HUES64 (cell line): ENCODE results near the gene KCNQ1.

Source experiments
- H3K27ac ChIP-seq: 2 replicates; pipeline ENCODE4 v1.7.0; 2013; ENCODE audit warnings: low read depth, low read length, inconsistent platforms
- H3K27me3 ChIP-seq: 2 replicates; pipeline ENCODE4 v1.6.1; 2013; ENCODE audit warnings: mild to moderate bottlenecking, low read length; ENCODE audit not compliant: insufficient read depth
- H3K36me3 ChIP-seq: 2 replicates; pipeline ENCODE4 v1.6.1; 2013; ENCODE audit warnings: mild to moderate bottlenecking, low read length; ENCODE audit not compliant: insufficient read depth
- H3K4me1 ChIP-seq: 2 replicates; pipeline ENCODE4 v1.6.1; 2013; ENCODE audit warnings: mild to moderate bottlenecking, low read length, moderate library complexity; ENCODE audit not compliant: insufficient read depth
- H3K4me3 ChIP-seq: 2 replicates; pipeline ENCODE4 v1.5.1; 2013; ENCODE audit warnings: mild to moderate bottlenecking, low read length, moderate library complexity
- H3K9ac ChIP-seq: 2 replicates; pipeline ENCODE4 v1.6.1; 2013; ENCODE audit warnings: mild to moderate bottlenecking, low read depth, low read length
- H3K9me3 ChIP-seq: 2 replicates; pipeline ENCODE4 v1.6.1; 2013; ENCODE audit warnings: low read depth, low read length; ENCODE audit not compliant: insufficient read depth
- WGBS: fragments of 150-250, 120-280 bp; methylation state at CpG from one replicate; pipeline ENCODE4 v1.1.7; 2013; ENCODE audit warnings: missing lambda C conversion rate; 5-methylcytosine and 5-hydroxymethylcytosine counted together

KCNQ1 gene

DNA sequence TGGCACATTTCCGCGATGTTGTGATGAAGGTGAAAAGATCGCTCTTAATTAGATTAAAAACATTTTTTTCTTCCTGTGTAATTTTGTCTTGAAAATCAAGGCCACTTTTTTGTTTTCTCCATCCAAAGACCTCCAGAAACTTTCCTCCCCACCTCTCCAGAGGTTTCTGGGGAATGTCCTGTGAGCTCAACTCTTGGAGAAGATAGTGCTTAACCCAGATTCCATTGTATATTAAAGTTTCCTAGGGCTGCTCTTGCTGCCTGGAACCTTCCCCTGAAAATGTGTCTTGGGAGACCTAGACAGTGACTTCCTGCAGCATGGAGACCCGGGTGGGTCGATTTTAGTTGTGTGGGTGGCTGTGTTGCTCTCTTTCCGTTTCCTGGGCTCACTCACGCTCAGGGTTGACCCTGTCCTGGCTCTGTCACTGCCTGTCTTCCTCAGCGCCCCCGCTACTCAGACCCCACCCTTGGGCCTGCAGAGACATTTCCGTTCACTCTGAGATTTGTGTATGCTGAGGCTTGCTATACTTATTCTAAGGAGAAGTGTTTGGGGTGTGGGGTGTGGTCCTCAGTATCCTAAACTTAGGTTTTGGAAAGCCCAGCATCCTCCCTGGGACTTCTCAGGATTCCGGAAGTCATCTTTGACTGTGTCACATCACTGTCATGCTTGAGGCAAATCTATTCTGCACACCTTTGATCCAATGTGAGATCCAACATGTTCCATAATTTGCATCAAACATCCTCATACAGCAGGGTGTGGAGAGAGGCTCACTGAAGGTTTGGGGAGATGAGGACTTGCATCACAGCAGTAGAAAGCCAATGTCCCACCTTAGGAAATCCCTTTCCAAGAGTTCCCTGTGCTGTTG lies 207.8 kb downstream of the KCNQ1 start:
- no peak overlapping the region for H3K27ac ChIP-seq
- no peaks in the 10 kb centered on the region for H3K36me3 ChIP-seq
- 0 out of 2 replicates have a peak, but pooled peaks cover 6% of the 10 kb centered on the region for H3K27me3 ChIP-seq
- H3K4me3 ChIP-seq = no peak overlapping the region
- 94% methylated on average over 8 of the region's 11 CpGs for WGBS
- peaks cover 89% of the 10 kb centered on the region for H3K9me3 ChIP-seq
- H3K9ac ChIP-seq = no peak overlapping the region
- H3K4me1 ChIP-seq = no peaks in the 10 kb centered on the region

DNA sequence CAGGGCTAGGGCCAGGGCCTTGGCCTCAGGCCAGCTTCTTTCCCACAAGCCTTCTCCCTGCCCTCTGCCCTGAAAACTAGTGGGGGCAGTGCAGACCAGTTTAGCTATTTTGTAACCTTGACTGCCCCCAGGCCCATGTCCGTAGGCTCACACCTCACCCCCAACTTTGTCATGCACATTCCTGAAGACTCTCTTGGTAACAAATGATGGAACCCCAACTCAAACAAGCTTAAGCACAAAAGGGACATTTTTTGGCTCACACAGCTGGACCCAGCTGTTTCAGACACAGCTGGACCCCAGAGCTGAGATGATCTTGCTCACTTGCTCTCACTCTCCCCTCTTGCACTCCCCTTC lies 208.4 kb downstream of the KCNQ1 start:
- H3K36me3 ChIP-seq = no peaks in the 10 kb centered on the region
- 79% methylated on average over 1 of the region's 1 CpG for WGBS
- no peak overlapping the region for H3K9ac ChIP-seq
- H3K4me1 ChIP-seq = no peaks in the 10 kb centered on the region
- no peak overlapping the region for H3K27ac ChIP-seq
- peaks cover 89% of the 10 kb centered on the region for H3K9me3 ChIP-seq
- H3K4me3 ChIP-seq = no peak overlapping the region
- 0 out of 2 replicates have a peak, but pooled peaks cover 8% of the 10 kb centered on the region for H3K27me3 ChIP-seq

DNA sequence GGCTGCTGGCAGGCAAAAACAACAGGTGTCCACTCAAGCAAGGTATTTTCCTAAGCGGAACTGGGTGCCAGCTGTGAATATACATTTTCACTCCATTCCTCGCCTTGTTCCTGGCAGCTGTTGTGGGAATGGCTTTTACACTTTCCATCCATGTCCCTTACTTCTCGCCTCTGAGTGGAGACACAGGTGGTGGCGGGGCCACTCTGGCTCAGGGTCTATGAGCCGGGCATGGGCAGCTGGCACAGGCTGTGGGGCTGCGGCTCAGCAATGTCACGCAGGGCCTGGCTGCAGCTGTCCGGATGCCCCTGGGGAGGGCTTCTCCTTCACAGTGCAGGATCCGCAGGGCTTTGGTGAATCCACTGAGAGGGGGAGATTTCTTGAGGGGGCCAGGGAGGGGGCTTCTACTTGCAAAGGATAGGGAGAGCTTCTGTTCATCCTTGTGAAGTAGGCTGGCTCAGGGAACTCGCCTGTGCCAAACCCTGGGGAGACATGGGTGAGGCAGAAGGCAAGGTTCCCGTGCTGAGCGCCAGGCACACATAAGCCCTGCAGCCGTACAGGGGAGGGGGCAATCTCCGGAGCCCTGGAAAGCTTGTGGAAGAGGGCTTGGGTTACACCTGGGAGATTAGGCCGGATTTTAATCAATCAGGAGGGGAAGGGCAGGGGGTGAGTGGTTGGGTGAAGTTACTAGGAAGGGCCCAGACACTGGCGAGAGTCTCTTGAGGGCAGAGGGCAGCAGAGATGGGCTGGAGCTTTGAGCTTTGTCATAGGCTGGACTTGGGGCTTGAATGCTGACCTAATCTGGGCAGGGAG lies 209.3 kb downstream of the KCNQ1 start:
- Histone ChIP-seq H3K36me3 (no peaks in the 10 kb centered on the region), H3K4me3 (no peak overlapping the region), H3K9me3 (peaks cover 89% of the 10 kb centered on the region), H3K27me3 (0 out of 2 replicates have a peak, but pooled peaks cover 8% of the 10 kb centered on the region), H3K27ac (no peak overlapping the region), H3K4me1 (no peaks in the 10 kb centered on the region), H3K9ac (no peak overlapping the region)
- 93% methylated on average over 16 of the region's 16 CpGs for WGBS

DNA sequence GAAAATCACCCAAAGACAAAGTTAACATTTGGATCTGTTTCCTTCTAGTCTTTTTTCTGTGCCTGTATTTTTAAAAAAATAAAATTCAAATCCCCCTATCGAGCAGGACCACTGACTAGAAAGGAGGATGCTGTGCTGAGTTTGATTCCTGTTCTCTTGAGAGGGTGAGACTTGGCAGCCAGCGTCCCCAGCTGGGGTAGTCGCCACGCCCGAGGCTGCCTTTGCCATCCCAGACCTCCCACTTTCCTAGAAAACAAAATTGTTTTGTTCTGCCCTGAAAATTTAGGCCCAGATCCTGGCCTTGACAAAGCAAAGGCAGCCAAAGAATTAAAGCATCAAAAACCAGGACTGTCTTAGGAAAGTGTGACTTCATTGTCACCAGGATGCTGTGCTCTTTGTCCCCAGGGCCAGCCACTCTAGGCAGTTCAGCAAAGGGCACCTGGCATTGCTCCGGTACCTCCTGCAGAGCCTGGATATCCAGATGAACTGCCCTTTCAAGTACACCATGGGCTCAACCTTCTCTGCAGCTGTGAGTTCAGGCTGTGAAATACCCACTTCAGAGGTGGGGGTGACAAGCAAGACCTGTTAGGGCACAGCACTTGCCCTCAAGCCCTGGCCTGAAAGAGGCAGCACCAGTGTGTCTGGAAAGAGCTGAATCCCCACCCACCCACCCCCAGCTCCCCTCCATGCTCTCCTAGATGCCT lies 210.4 kb downstream of the KCNQ1 start:
- Histone ChIP-seq H3K27ac (no peak overlapping the region), H3K36me3 (no peaks in the 10 kb centered on the region), H3K4me1 (no peaks in the 10 kb centered on the region), H3K9ac (no peak overlapping the region), H3K4me3 (no peak overlapping the region), H3K9me3 (peaks cover 89% of the 10 kb centered on the region), H3K27me3 (0 out of 2 replicates have a peak, but pooled peaks cover 8% of the 10 kb centered on the region)
- 93% methylated on average over 6 of the region's 6 CpGs for WGBS

DNA sequence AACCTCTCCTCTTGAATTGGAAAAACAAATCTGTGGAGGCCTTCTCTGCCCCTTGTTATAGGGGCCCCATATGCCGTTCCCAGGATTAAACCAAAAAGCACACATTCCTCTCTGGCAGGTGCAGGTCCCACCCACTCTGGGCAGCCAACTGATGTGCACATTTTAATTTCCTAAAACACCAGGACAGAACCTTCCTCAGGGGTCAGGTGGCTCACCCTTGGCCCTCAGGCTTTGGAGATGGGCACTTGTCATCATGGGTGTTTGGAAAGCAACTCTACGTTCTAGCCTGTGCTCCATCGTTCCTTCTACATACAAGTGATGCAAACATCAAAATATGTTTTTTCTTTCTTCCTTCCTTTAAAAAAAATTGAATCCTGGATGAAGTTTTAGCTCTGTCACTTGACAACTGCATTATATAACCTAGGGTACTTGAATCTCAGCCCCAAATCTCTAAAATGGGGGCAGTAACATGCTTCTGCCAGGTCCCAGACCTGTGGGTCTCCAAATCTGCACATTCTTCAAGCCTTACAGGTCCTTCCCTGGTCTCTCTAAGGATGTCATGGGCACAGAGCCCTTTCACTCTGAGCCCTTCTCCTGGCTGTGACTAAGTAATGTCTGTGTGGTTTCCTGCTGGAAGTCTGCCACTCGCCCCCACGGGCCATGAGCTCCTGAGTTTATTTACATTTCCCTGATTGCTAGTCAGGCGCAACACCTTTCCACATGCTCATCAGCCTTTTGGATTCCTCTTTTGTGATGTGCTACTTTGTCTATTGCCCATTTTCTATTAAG lies 211.2 kb downstream of the KCNQ1 start:
- Histone ChIP-seq H3K9me3 (peaks cover 89% of the 10 kb centered on the region), H3K27me3 (0 out of 2 replicates have a peak, but pooled peaks cover 3% of the 10 kb centered on the region), H3K4me1 (no peaks in the 10 kb centered on the region), H3K9ac (no peak overlapping the region), H3K27ac (no peak overlapping the region), H3K4me3 (no peak overlapping the region), H3K36me3 (no peaks in the 10 kb centered on the region)
- 87% methylated on average over 6 of the region's 6 CpGs for WGBS

DNA sequence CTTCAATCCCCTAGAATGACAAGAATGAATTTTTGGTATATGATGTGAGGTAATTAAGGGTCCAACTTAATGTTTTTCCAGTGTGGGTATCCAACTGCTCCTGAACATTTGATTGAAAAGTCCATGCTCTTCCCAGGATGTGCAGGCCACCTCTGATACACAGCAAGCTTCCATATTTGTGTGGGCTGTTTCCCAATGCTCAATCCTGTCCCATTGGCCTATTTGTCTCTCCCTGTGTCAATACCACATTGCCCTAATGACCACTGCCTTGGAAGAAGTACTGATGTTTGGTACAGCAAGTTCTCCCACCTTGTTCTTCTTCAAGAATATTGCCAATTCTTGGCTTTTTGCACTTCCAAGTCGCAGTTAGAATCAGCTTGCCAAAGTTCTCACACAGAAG lies 212.1 kb downstream of the KCNQ1 start:
- Histone ChIP-seq H3K4me3 (no peak overlapping the region), H3K9me3 (peaks cover 89% of the 10 kb centered on the region), H3K4me1 (no peaks in the 10 kb centered on the region), H3K36me3 (no peaks in the 10 kb centered on the region), H3K27ac (no peak overlapping the region), H3K27me3 (0 out of 2 replicates have a peak, but pooled peaks cover 3% of the 10 kb centered on the region), H3K9ac (no peak overlapping the region)
- WGBS = 100% methylated on average over 1 of the region's 1 CpG

DNA sequence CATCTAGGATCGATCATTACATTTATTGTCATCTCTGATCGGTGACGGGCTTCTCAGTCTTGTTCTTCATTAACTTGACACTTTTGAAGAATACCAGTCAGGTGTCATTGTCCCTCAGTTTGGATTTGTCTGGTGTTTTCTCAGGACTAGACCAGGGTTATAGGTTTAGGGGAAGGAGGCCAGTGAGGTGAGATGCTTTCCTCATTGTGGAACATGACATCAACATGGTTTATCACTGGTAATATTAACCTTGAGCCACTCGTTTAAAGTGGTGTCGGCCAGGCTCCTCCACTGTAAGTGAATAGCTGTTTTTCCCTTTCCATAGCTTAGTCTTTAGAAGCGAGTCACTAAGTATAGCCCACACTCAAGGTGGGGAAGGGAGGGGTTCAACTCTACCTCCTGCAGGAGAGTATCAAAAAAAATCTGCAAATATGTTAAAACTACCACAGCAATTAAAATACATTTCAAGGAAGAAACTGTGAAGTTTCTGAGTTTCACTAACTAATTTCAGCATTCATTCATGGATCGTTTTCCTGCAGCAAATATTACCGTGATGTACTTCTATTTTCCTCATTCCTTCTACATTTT lies 213.0 kb downstream of the KCNQ1 start:
- Histone ChIP-seq H3K36me3 (no peaks in the 10 kb centered on the region), H3K4me1 (no peaks in the 10 kb centered on the region), H3K4me3 (no peak overlapping the region), H3K9me3 (peaks cover 84% of the 10 kb centered on the region), H3K27ac (no peak overlapping the region), H3K27me3 (0 out of 2 replicates have a peak, but pooled peaks cover 3% of the 10 kb centered on the region), H3K9ac (no peak overlapping the region)
- WGBS = 91% methylated on average over 7 of the region's 8 CpGs

DNA sequence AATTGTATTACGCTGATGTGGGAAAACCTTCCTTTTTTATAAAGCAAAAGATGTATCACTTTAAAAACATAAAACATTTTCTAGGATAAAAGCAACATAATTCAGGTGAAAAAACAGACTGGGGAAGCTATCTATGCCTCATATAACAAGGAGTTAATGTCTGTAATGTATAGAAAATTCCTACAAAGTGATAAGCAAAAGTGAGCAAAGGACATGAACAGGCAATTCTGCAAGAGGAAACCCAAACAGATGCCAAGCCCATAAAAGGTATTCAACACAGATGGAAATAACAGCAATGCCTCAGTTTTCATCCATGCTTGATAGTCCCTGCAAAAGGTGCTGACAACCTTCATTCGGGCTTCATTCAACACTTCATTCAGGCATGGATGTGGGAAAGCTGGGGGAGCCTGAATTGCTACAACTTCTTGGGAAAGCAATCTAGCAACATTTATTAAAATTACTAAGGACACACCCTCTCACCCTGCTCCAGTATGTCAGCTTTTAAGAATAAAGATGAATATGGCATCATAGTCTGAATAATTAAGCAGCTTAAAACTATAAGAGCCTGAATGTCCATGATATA lies 215.6 kb downstream of the KCNQ1 start:
- peaks cover 67% of the 10 kb centered on the region for H3K9me3 ChIP-seq
- no peak overlapping the region for H3K9ac ChIP-seq
- H3K27ac ChIP-seq = no peak overlapping the region
- peaks cover 3% of the 10 kb centered on the region; the same call in 1 of the 2 replicates for H3K27me3 ChIP-seq
- H3K4me1 ChIP-seq = no peaks in the 10 kb centered on the region
- WGBS = 100% methylated on average over 1 of the region's 2 CpGs
- 0 out of 2 replicates have a peak, but pooled peaks cover 3% of the 10 kb centered on the region for H3K36me3 ChIP-seq
- no peak overlapping the region for H3K4me3 ChIP-seq

DNA sequence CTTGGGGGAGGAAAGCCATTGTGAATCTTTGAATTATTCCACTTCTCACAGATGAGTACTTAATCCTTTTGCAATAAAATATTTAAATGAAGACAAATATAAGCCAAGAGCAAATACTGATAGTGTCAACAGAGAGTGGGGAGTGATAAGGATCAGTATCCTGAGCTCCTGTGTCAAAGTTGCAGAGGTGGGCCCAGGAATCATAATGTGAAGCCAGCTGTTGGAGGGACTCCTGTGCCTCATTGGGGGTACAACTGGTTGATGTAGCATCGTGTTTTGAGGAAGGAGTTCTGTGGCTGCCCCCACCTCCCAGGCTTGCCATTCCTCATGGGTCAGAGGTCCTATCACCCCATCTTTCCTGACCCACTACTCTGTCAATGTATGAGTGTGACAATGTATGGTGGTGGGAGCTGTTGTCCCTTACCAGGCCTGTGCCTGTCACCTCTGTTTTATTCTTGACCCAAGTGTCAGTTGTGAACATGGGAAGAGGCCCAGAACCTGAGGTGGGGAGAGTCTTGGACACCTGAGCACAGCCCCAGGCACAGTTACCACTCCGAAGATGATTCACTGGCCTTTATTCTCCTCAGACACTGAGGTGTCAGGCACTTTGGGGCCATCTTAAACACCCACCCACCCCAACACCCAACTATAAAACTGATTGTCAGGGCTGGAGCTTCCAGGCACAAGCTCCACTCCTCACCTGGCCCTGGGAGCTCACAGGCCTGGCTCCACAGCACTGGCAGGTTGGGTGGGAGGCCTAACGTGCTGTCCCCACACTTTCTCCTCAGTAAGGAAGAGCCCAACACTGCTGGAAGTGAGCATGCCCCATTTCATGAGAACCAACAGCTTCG lies 216.6 kb downstream of the KCNQ1 start:
- H3K9ac ChIP-seq = no peak overlapping the region
- H3K4me3 ChIP-seq = no peak overlapping the region
- no peak overlapping the region for H3K27ac ChIP-seq
- H3K27me3 ChIP-seq = peaks cover 3% of the 10 kb centered on the region; the same call in 1 of the 2 replicates
- H3K4me1 ChIP-seq = no peaks in the 10 kb centered on the region
- WGBS = 87% methylated on average over 4 of the region's 4 CpGs
- H3K9me3 ChIP-seq = peaks cover 59% of the 10 kb centered on the region
- H3K36me3 ChIP-seq = 0 out of 2 replicates have a peak, but pooled peaks cover 3% of the 10 kb centered on the region
